NCI-H2107 (cell line): ENCODE measurements around the gene SATB2.

Experiments
- DNase-seq: peaks from one replicate; lab custom pipeline; 2025; lab: John Stamatoyannopoulos, UW

SATB2 gene

DNA sequence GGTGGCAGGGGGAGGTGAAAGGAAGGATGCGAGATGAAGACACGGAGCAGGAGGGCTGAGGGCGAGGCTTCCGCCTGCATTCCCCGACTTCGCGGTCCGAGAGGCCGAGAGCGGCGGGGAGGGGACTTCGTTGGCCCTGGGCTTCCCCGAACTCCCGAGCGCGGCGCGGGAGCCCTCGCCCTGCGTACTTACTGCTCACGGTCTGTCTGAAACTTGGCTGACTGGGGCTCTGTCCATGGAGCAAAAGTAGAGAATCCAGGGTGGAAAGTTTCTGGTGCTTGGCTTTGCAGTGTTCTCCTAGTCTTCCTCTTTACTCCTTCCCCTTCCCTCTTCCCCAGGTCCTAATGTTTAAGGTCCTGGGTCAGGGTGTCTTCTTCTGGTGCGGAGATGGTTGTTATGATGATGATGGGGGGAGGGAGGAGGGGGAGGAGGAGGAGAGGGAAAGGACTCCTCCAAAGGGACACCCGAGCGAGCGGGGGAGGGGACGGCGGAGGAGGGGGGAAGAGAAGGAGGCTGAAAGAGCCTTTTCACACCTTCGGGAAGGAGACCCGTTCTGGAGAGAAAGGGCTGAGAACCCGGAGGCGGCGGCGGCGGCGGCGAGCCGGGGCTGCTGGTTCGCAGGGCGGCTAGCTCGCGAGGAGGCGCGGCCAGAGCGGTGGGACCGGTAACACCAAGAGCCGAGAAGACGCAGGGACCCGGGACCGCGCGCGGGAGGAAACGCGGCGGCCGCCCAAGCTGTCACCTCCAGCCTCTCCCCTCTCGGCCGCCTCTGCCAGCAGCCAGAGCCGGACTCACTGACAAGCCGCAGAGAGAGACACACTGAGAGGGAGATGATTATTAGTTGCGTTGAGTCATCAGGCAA is at the start of gene SATB2:
TSS of gene SATB2 (minus strand) at position 793 of the 862 bp plus-strand sequence. CDS start 1,902 bp downstream, outside the sequence.
- DNase-seq: no peak

- no peak for DNase-seq
Observed at GRCh38 chr2:199505755-199506403, 48.1 kb upstream of the SATB2 start.

GRCh38 chr2:199503148-199503547 is 45.4 kb upstream of the SATB2 start:
- DNase-seq: no peak

GRCh38 chr2:199499005-199499404 is 41.3 kb upstream of the SATB2 start:
- no peak for DNase-seq

- DNase-seq: no peak
Observed at GRCh38 chr2:199495147-199495546, 37.4 kb upstream of the SATB2 start.

DNA sequence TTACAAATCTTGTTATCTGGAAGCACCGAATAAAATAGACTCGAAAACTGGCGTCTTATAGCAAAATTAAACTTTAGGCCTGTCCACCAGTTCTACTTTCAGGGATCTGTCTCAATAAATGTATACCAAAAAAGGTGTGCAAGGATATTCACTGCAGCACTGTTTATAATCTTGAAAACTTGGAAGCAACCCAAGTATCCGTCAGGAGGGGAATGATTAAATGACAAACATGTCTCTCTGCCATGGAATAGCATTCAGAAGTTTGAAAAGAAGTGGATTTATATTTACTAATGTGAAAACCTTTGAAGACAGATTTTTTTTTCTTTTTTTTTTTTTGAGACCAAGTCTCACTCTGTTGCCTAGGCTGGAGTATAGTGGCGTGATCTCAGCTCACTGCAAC is 32.3 kb upstream of the SATB2 start:
- no peak for DNase-seq

GRCh38 chr2:199488772-199489400 is 31.1 kb upstream of the SATB2 start:
- DNase-seq: no peak

DNA sequence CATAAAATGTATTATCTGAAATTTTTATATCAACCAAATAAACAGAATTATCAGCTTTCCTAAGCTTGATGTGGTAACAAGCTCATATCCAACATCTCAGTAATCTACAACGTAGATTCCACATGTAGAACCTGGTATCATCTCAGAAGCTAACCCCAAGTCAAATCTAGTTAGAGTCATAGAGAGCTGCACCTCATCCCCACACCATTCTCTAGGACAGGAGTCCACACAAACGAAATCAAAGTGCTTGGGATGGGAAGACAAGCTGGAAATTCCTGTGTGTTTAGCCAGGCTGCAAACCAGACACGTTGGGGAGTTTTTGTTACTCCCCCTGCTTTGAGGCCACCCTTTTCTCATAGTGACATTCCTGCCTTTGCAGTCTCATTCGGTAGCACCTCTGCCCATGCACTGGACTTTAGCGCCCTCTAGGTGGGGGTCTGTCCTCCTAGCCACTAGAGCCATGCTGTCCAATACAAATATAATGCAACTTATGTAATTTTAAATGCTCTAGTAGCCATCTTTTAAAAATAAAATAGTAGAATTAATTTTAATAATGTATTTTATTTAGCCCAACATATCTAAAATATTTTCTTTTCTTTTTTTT is 28.1 kb upstream of the SATB2 start:
- DNase-seq: no peak

DNA sequence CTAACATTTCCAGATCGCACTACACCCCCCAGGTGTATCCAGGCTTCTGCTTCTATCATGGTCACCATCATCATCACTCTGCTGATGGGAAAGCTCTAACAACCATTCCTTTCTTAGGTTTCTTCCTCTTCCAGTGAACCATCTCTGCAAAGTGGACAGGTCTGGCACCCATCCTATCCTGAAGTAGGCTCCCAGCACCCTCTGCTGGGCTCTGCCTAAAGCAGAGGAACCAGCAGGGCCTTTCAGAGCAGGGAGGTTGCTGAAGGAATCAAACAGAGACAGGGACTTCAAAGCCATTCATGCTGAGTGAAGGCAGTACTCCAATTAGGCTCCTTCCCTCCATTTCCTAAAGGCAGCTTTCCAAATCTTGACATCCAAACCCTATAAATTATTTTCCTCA is 27.2 kb upstream of the SATB2 start:
- DNase-seq: no peak

GRCh38 chr2:199480966-199481365 is 23.2 kb upstream of the SATB2 start:
- no peak for DNase-seq

- no peak for DNase-seq
Observed at GRCh38 chr2:199477277-199477834, 19.6 kb upstream of the SATB2 start.

DNA sequence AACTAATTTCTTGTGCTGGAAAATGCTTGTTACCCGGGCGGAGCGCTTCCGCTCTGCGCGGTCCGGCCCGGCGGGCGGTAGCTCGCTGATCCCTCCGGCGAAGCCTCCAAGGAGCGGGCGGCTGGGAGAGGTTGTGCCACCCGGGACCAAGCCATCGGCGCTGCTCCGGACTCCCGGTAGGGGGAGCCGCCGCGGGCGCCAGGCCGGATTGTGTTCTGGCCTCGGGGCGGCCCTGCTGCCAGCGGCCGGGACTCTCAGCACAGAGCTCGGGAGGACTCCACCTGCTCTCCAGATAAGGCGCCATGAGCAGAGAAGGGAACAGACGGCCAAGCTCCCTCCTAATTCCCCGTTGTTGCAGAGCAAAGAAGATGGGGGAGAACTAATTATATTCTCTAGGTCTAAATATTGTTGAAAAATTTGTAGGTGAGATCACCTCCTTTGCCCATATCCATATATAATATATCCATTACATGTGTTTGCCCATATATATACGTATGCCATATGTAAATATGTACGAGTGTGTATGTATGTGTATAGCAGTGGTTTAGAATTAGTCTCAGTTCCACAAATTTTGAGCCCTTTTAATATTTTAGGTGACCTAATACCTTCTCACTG is 13.8 kb upstream of the SATB2 start:
- peak; percentile 63 for DNase-seq

DNA sequence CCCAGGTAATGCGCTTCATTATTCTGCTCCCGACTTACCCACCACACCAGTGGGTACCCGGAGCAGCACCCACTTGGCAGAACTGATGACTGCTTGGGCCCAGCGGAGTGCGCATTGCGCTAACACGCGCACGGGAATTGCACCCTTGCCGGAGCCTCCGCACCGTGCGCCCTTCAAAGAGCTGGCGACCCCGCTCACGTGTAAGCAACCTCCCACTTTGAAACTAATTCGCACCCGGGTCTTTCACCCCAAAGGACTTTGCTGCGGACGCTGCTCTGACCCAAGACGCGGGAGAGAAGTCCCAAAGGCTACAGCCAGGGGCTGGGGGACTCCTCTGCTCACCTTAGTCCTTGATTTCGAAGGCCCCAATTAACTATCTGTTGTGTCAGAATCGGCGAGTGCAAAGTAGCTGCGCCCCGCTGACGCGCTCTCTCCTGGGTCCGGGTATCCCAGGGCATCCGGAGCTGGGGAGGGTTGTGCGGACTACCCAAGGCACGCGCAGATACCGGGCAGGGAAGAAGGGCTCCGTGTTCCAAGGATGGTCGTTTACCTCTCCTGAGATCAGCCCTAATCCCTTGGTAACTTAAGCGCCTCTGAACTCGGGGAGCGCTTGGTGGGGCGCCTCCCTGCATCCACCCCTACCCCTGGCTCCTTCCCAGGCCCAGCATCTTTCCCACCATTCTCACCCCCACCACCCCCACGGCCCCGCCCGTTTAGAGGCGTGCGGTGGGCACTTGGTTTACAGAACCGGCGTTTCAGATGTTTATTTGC is 13.1 kb upstream of the SATB2 start:
- DNase-seq: no peak

GRCh38 chr2:199470361-199470671 is 12.6 kb upstream of the SATB2 start:
- no peak for DNase-seq

GRCh38 chr2:199469514-199470360 is 12.0 kb upstream of the SATB2 start:
- no peak for DNase-seq

GRCh38 chr2:199468561-199469513 is 11.1 kb upstream of the SATB2 start:
- DNase-seq: no peak

DNA sequence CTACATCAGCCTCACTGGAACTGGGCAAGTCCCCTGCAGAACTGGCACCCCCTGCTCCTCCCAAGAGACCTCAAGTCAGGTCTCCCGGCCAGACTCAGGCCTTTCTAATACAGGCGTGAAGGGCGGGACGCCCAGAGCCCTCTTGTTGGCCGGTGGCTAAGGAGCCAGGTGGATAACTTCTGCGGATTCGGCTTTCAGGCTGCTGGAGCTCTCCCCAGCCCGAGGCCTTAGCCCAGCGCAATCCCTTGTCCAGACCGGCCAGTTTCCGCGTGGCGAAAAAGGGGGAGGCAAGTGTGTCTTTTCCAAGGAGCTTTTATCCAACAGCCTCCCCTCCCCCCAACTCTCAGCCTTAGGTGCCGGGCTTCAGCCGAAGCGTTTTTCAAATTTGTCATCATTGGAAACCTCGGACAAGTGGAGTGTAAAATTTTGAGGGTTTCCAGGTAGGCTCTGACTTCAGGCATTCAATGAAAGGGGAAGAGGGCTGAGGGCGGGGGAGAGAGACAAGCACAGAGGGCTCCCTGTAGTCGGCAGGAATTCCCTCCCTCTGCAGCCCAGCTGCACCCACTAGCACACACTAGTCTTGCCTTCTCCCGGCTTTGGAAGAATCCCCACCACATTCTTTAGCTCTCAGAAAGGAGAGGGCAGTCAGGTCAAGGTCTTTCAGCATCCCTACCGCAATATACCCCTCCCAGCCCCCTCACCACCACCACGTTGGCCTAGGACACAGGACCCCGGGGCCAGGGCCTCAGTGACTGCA is 9.5 kb upstream of the SATB2 start:
- no peak for DNase-seq

- no peak for DNase-seq
Observed at GRCh38 chr2:199466692-199467065, 8.9 kb upstream of the SATB2 start.
